Omental fat pad (tissue), 4 donors: ENCODE measurements around the gene CHST11. TPM values are rescaled to one million over a fixed set of nuclear protein-coding genes. Genes with fewer than 3 reads are reported as not detected.
A peak's percentile ranks its signal among the peaks of the same experiment; 100 is the strongest.

ENCODE experiments used
- ATAC-seq: fragments of 150-250 bp; one replicate; pipeline ENCODE4 v1.9.1; 2016; ENCODE audit warnings: mild to moderate bottlenecking, moderate library complexity; ENCODE audit not compliant: low FRiP score
- DNase-seq: peaks from one replicate; pipeline ENCODE4 v3.0.0-alpha.2; 2019; ENCODE audit warnings: low spot score
- total RNA-seq, 4 donors: library from RNA; depleted of rRNA; stranded (reverse); fragments of >200 nt; gene quantifications; one replicate each; pipeline ENCODE4 v1.1.0, GENCODE V29; 2016
- TF ChIP-seq, protein P1 (sequence below), 3 donors: fragments of 450-650 bp; IDR thresholded peaks; one replicate each; pipeline ENCODE4 v1.5.1; 2016 to 2017; ENCODE audit warnings: antibody characterized with exemption in 3 of 3, mild to moderate bottlenecking in 3 of 3, moderate library complexity in 2 of 3

CHST11 gene
- total RNA-seq, 4 donors from 2014 or later, result 12.2 to 58.6 (median 30.1) TPM

DNA sequence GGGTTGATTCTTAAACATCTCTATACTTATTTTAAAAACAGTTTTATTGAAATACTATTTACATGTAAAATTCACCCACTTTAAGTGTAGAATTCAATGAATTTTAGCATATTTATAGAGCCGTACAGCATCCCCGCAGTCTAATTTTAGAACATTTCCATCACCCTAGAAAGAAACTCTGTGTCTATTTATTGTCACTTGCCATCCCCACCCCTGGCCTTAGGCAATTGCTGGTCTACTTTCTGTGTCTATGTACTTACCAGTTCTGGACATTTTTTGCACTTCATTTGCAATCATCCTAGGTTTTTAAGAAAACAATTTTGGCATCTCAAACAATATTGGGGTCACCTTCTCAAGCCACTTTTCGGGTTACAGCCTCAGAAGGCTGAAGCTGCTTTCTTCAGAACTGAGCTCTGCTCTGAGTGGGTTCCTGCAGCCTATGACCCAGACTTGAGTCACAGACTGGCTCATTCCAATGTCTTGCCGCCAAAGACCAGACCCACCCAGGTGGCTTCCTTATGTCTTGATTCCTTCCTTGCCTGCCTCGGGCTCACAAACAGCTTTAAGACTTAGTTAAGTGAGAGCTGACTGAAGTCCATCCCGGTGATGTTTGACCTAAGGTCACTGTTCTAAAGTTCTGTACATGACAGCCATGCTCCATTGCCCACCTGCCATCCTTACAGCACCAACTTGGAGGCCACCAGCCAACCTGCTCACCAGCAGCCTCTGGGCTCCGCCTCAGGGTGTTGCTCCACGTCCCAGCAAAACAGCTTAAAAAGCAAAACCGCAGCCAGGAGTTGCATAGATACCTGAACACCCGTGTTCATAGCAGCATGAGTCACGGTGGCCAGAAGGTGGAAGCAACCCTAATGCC lies 131.5 kb downstream of the CHST11 start:
- TF ChIP-seq, protein P1, sequence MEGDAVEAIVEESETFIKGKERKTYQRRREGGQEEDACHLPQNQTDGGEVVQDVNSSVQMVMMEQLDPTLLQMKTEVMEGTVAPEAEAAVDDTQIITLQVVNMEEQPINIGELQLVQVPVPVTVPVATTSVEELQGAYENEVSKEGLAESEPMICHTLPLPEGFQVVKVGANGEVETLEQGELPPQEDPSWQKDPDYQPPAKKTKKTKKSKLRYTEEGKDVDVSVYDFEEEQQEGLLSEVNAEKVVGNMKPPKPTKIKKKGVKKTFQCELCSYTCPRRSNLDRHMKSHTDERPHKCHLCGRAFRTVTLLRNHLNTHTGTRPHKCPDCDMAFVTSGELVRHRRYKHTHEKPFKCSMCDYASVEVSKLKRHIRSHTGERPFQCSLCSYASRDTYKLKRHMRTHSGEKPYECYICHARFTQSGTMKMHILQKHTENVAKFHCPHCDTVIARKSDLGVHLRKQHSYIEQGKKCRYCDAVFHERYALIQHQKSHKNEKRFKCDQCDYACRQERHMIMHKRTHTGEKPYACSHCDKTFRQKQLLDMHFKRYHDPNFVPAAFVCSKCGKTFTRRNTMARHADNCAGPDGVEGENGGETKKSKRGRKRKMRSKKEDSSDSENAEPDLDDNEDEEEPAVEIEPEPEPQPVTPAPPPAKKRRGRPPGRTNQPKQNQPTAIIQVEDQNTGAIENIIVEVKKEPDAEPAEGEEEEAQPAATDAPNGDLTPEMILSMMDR (IDR thresholded peaks at IDR 0.05), result no peak
- ATAC-seq, result no peak
- DNase-seq, result no peak

DNA sequence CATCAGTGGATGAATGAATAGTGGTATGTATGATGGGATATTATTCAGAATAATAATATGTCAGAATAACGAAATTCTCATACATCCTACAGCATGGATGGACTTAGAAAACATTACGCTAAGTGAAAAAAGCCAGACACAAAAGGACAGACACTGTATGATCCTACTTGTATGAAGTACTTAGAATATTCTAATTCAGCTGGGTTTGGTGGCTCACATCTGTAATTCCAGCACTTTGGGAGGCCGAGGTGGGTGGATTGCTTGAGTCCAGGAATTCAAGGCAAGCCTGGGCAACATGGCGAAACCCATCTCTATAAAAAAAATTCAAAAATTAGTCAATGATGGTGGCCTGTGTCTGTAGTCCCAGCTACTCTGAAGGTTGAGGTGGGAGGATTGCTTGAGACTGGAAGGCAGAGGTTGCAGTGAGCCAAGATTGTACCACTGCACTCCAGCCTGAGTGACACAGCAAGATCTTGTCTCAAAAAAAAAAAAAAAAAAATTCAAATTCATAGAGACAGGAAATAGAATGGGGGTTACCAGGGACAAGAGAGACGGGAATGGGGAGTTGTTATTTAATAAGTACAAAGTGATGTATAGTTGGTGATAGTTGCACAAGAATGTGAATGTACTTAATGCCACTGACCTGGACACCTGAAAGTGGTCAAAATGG lies 132.3 kb downstream of the CHST11 start:
- DNase-seq (no peak), ATAC-seq (no peak)
- TF ChIP-seq, protein P1 (IDR thresholded peaks at IDR 0.05), result no peak

DNA sequence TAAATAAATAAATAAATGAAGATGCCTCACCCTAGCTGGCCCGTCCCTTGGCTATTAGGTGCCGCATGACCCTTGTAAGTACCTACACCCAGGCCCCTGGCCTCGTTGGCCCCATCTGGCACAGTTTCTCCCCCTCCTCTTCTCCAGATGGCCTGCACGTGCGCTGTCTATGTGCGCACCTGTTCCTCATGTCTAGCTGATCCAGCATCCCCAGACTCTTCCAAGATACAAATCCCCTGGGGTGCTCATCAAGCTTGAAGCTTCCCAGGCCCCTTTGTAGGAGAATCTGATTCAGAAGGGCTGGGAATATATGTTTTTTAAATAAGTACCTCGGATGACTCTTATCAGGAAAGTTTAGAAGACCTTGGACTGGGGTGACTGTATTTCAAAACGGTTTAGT lies 133.3 kb downstream of the CHST11 start:
- no peak for DNase-seq
- TF ChIP-seq, protein P1 (IDR thresholded peaks at IDR 0.05), result no peak
- no peak for ATAC-seq

DNA sequence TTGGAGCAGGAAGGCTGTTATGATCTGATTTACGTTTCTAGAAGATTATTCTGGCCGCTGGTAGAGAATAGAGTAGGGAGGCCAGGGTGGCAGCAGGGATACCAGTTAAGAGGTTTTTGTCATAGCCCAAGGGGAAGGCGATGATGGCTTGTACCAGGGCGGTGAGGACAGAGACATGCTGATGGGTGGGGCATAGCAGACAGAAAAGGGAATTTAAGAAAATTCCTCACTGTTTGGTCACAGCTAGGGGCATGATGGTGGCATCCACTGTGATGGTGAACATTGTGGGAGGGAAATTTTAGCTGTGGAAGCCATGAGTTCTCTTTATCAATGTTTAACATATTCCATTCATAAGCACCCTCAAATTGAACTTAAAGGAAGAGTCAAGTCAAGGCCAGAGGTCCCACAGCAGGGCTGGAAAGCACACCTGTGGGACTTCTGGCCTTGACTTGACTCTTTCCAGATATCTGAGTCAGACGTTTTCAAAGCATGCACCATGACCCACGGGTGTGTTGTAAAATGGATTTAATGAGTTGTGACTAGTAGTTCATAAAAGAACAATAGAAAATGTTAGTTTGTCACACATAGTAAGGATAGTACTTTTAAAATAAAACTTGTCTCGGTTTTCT lies 134.6 kb downstream of the CHST11 start:
- no peak for ATAC-seq
- TF ChIP-seq, protein P1 (IDR thresholded peaks at IDR 0.05), result no peak

DNA sequence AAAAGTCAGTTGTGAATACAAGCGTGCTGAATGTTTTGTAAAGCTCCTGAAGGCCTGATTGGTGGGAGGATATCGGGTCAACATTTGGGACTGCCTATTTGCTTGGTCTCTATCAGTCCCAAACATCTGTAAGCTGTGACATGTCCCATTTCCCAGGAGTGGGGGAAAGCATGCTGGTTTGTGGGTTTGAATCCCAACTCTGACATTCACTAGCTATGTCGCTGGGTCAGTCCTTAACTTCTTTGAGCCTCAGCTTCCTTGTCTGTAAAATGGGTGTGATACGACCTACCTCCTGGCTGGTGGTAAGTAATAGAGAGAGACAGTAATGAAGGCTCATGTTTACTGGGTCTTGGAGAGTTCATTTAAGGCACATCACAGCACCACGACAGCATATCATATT lies 136.7 kb downstream of the CHST11 start:
- DNase-seq (no peak), ATAC-seq (no peak)
- TF ChIP-seq, protein P1 (IDR thresholded peaks at IDR 0.05), result no peak

More for the DNA sequence above, 134.6 kb downstream of the CHST11 start:
- DNase-seq, result no peak

DNA sequence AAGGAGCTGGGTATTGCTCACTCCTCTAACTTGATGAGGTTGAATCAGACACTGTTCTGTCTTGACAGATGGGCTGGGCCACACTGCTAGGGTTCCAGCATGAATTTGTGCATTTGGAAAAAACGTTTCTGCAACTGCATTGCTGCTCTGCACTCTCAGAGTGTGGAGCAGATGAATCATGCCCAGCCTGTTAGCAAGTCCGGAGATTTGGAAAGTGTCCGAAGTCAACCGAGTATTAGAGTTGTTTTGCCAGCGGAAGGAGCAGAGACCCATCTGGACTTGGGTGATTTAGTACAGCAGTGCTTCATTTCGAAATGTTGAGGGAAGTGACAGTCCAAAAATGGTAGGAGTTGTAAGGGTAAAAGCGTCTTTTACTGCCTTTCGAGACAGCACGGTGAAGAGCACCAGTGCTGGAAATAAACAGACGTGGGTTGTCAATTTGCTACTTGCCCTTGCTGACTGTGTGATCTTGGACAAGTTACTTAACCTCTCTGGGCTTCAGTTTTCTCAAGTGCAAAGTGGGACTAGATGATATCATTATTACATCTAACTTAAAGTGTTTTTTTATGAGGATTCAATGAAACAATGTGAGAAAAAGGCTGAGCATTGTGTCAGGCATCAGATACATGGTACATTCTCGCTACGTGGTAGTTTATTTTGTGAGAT lies 139.5 kb downstream of the CHST11 start:
- DNase-seq, result no peak
- peak; percentile 55 for ATAC-seq
- TF ChIP-seq, protein P1 (IDR thresholded peaks at IDR 0.05), result no peak
